ENCODE data around the gene ZEB2. TPM values are rescaled to one million over a fixed set of nuclear protein-coding genes. Genes with fewer than 3 reads are reported as not detected.

ZEB2 gene
- total RNA-seq, 2 experiments from 2014 or later, result 13.5 to 14.9 TPM

GRCh38 chr2:144512470-144512869, 7.4 kb downstream of the ZEB2 start:
- Mint-ChIP-seq H3K27ac (no peak overlapping the region), H3K4me1 (ENCODE audit: low read depth) (peaks cover 46% of the 10 kb centered on the region), H3K36me3 (ENCODE audit: low read depth) (peaks cover 9% of the 10 kb centered on the region), H3K4me3 (no peak overlapping the region), H3K27me3 (peaks cover 16% of the 10 kb centered on the region), H3K9me3 (no peaks in the 10 kb centered on the region)
- DNase-seq (no peak), ATAC-seq (no peak)
- TF ChIP-seq CTCF (IDR thresholded peaks at IDR 0.05), result no peak
- intact Hi-C loops (cut with micrococcal nuclease), result loop anchor here (5.0 to 10.0 kb wide), 3 partner anchors 55 to 328 kb away; no protein-coding TSS in a partner anchor
- ChIA-PET POLR2A (no interaction called here), CTCF (no interaction called here)

GRCh38 chr2:144511937-144512336, 8.0 kb downstream of the ZEB2 start:
- ATAC-seq, result no peak
- POLR2A ChIA-PET, result no interaction called here
- Mint-ChIP-seq H3K27ac (no peak overlapping the region), H3K4me1 (ENCODE audit: low read depth) (peaks cover 49% of the 10 kb centered on the region), H3K27me3 (peaks cover 16% of the 10 kb centered on the region), H3K9me3 (no peaks in the 10 kb centered on the region), H3K4me3 (no peak overlapping the region), H3K36me3 (ENCODE audit: low read depth) (peaks cover 7% of the 10 kb centered on the region)
- CTCF ChIA-PET, result no interaction called here
- DNase-seq, result no peak
- intact Hi-C loops (cut with micrococcal nuclease), result loop anchor here (5.0 to 10.0 kb wide), 3 partner anchors 55 to 327 kb away; no protein-coding TSS in a partner anchor
- no peak for TF ChIP-seq CTCF (IDR thresholded peaks at IDR 0.05)

- peaks cover 16% of the 10 kb centered on the region for H3K27me3 Mint-ChIP-seq
- intact Hi-C loops (cut with micrococcal nuclease), result loop anchor here (5.0 to 10.0 kb wide), 3 partner anchors 54 to 327 kb away; no protein-coding TSS in a partner anchor
- POLR2A ChIA-PET, result interaction anchor here (0.8 to 1.9 kb wide), 4 partner anchors 9 to 254 kb away, joined by 3 to 5 read pairs (median 3); partner anchors contain the start of gene ZEB2
- ATAC-seq (no peak), DNase-seq (no peak)
- H3K9me3 Mint-ChIP-seq, result no peaks in the 10 kb centered on the region
- CTCF ChIA-PET, result no interaction called here
- no peak for TF ChIP-seq CTCF (IDR thresholded peaks at IDR 0.05)
- H3K36me3 Mint-ChIP-seq (ENCODE audit: low read depth), result peaks cover 7% of the 10 kb centered on the region
- peak overlapping the region; percentile 81 for H3K27ac Mint-ChIP-seq
- peak overlapping the region; percentile 68 for H3K4me3 Mint-ChIP-seq
- peaks cover 52% of the 10 kb centered on the region for H3K4me1 Mint-ChIP-seq (ENCODE audit: low read depth)
Measured at GRCh38 chr2:144511226-144511810, 8.6 kb downstream of the ZEB2 start.

GRCh38 chr2:144510294-144510991, 9.5 kb downstream of the ZEB2 start:
- POLR2A ChIA-PET, result interaction anchor here (0.8 to 1.9 kb wide), 4 partner anchors 10 to 253 kb away, joined by 3 to 5 read pairs (median 3); partner anchors contain the start of gene ZEB2
- no peak for TF ChIP-seq CTCF (IDR thresholded peaks at IDR 0.05)
- H3K27ac Mint-ChIP-seq, result peak overlapping the region; percentile 81
- peaks cover 7% of the 10 kb centered on the region for H3K36me3 Mint-ChIP-seq (ENCODE audit: low read depth)
- no peaks in the 10 kb centered on the region for H3K9me3 Mint-ChIP-seq
- peaks cover 16% of the 10 kb centered on the region for H3K27me3 Mint-ChIP-seq
- CTCF ChIA-PET, result no interaction called here
- H3K4me1 Mint-ChIP-seq (ENCODE audit: low read depth), result peaks cover 57% of the 10 kb centered on the region
- intact Hi-C loops (cut with micrococcal nuclease), result loop anchor here (5.0 to 10.0 kb wide), 3 partner anchors 53 to 326 kb away; no protein-coding TSS in a partner anchor
- peak; percentile 84 for ATAC-seq
- peak; percentile 57 for DNase-seq
- H3K4me3 Mint-ChIP-seq, result peak overlapping the region; percentile 68

- peaks cover 7% of the 10 kb centered on the region for H3K36me3 Mint-ChIP-seq (ENCODE audit: low read depth)
- intact Hi-C loops (cut with micrococcal nuclease), result loop anchor here (5.0 to 10.0 kb wide), 3 partner anchors 53 to 325 kb away; no protein-coding TSS in a partner anchor
- ChIA-PET CTCF (no interaction called here), POLR2A (interaction anchor here (1.9 kb wide), 1 partner anchor 10 kb away, joined by 5 read pairs; the partner anchor contains the start of gene ZEB2)
- DNase-seq (no peak), ATAC-seq (no peak)
- no peak for TF ChIP-seq CTCF (IDR thresholded peaks at IDR 0.05)
- H3K9me3 Mint-ChIP-seq, result no peaks in the 10 kb centered on the region
- no peak overlapping the region for H3K27ac Mint-ChIP-seq
- no peak overlapping the region for H3K4me3 Mint-ChIP-seq
- peaks cover 16% of the 10 kb centered on the region for H3K27me3 Mint-ChIP-seq
- peaks cover 58% of the 10 kb centered on the region for H3K4me1 Mint-ChIP-seq (ENCODE audit: low read depth)
Measured at GRCh38 chr2:144509879-144510221, 10.1 kb downstream of the ZEB2 start.

Data from activated CD8-positive, alpha-beta T cell treated with anti-CD3 and anti-CD28 coated beads for 36 hours (primary cell).